Loucy (cell line): ENCODE measurements around the gene NUAK1.

Experiments used
- CTCF ChIP-seq: fragments of 200-600 bp; sonication (generic); conservative IDR thresholded peaks from 2 replicates; pipeline ENCODE4 v1.5.1; 2014; ENCODE audit warnings: mild to moderate bottlenecking, antibody characterized with exemption, low read length
- EZH2phosphoT487 ChIP-seq: fragments of 200-600 bp; IDR thresholded peaks from 2 replicates; pipeline ENCODE4 v1.6.1; 2018; ENCODE audit warnings: antibody characterized with exemption, mild to moderate bottlenecking, moderate library complexity, borderline replicate concordance

GRCh38 chr12:106035421-106035820, 103.3 kb downstream of the NUAK1 start:
- TF ChIP-seq CTCF, result no peak
- TF ChIP-seq EZH2phosphoT487, result no peak
